Putamen (tissue), 1 donor: ENCODE data around the gene SPDYE16.
"Not testable (repeated sequence)": the region's sequence is repeated elsewhere in the genome, so short reads cannot be mapped to it uniquely, and the experiment has no call there.

Source experiments
- DNase-seq: peaks from one replicate; pipeline ENCODE4 v3.0.0-alpha.2; 2016; ENCODE audit warnings: low spot score

Gene SPDYE16, protein sequence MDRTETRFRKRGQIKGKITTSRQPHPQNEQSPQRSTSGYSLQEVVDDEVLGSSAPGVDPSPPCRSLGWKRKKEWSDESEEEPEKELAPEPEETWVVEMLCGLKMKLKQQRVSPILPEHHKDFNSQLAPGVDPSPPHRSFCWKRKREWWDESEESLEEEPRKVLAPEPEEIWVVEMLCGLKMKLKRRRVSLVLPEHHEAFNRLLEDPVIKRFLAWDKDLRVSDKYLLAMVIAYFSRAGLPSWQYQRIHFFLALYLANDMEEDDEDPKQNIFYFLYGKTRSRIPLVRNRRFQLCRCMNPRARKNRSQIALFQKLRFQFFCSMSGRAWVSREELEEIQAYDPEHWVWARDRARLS

GRCh38 chr7:76543197-76543596 is at the start of gene SPDYE16:
Gene SPDYE16, minus strand, starts transcription at chr7:76543297. Its CDS starts 1,838 bp downstream, at chr7:76541459.
- not testable (repeated sequence) for DNase-seq

- DNase-seq, result not testable (repeated sequence)
Measured at GRCh38 chr7:76592694-76593093, 49.6 kb upstream of the SPDYE16 start.

GRCh38 chr7:76591602-76592304 is 48.7 kb upstream of the SPDYE16 start:
- not testable (repeated sequence) for DNase-seq

DNA sequence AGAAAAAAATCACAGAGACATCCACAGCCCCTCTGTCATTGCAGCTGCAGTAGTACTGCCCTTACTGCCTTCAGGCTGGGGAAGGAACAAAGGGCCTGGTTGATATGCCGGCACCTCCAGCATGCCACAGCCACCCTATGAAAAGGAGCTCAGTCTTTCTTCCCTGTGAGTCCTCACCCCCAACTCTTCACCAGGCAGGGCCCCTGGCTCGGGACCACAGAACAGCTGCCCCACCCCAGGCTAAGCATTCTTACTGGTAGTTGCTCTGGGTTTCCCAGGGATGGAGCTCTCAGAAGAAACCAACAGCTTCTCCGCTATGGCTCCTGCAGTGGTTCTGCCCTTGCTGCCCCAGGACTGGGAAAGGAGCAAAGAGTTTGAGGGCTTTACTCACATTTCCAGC is 47.9 kb upstream of the SPDYE16 start:
- DNase-seq, result not testable (repeated sequence)

DNA sequence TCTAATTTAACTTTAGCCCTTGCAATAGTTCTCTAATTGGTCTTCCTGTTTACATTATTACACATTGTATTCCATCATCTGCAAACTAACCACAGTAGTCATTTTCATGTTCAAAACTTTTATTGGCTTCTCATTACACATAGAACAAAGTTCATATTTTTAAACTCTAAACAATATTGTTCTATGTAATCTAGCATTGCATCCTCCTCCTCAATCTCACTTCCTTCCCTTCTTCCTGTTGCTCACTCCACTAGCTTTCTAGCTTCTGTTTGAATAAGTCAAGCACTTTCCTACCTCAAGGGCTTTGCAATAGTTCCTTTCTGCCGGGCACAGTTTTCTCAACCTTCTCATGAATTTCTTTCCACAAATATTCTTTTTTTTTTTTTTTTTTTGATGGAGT is 45.5 kb upstream of the SPDYE16 start:
- DNase-seq, result not testable (repeated sequence)

DNA sequence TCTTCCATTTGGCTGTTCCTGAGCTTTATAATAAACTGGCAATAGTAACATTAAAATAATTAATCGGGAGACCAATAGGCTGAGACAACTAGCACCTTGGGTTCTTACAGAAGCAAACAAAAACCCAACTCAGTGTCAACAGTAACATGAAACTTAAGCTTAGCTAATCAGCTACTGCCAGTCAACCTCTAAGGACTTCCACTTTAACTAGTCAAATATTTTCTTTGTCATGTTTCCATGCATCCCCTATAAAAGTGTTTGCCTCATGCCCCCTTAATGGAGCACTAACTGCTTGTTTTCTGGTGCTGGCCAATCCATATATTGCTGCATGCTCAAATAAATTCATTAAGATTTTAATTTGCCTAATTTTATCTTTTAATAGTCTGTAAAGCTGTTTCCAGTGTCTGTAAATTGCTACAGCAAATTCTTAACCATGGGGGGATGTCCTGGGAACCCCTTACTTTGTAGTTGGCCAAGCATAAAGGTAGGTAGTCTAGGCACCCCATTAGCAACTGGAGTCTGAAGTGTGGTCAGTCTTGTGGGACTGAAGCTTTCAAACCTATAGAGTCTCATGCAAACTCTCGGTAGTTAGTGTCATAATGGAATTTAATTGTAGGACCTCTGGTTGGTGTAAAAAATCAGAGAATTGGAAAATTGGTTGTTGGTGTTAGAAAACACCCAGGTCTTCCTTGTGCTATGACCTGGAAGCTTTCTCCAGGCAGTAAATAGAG is 43.7 kb upstream of the SPDYE16 start:
- not testable (repeated sequence) for DNase-seq

DNA sequence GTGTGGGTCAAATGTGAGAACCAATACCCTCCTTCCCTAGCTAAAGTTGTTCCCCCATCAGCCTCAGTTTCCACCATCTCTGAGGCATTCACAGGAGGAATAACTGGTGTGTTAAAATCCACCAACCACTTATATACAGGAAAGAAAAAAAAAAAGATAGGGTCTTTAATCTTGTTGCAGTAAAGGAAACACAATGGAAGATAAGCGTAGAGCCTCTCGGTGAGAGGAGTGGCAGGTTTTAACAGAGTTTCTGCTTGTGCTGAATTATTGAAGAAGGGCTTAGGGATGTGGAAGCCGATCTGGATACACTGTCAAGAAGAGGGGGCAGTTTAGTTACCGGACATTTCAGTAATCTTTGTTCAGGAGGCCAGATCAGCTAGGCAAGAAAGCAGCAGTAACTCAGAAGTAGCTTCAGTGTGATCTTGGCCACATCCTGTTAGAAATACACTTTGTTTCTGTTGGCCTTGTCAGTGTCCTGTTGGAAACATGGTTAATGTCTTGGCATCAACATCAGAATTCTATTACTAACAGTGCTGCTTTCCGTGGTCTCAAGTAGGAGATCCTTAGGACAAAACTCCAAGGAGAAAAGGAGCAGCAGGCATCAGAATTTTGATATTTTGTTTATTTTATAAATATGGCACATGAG is 40.7 kb upstream of the SPDYE16 start:
- DNase-seq, result peak; percentile 9

- DNase-seq, result peak; percentile 34
Measured at GRCh38 chr7:76582848-76583631, 39.9 kb upstream of the SPDYE16 start.

DNA sequence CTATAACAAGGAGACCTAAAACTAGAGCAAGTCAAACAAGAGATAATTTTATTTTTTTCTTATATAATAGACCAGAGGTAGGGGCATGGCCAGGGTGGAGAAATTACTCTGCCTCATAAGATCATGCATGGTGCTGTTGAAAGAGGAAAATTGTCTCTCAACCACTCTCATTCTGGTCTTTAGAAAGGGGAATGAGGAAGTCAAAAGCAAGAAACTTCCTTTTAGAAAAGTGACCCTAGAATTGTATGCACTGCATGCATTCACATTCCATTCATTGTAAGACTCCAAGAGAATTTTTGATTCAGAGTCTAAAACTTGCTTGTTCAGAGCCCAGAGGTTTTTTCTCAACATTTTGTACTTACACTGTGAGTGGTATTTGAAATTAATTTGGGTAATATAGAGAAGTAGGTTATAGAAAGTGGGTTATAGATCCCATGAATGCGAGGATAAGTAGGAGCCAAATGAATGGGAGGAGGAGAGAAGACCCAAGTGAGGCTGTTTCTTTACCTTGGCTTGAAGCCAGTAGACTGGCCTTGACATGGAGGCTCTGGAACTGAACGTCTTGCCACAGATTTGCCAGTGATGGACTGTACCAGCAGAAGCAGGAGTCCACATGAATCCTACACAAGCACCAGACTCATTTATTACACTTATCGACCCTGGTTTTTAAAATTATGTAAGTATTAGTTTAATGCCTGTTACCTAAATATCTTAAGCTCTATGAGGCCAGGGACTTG is 33.0 kb upstream of the SPDYE16 start:
- DNase-seq, result not testable (repeated sequence)

DNA sequence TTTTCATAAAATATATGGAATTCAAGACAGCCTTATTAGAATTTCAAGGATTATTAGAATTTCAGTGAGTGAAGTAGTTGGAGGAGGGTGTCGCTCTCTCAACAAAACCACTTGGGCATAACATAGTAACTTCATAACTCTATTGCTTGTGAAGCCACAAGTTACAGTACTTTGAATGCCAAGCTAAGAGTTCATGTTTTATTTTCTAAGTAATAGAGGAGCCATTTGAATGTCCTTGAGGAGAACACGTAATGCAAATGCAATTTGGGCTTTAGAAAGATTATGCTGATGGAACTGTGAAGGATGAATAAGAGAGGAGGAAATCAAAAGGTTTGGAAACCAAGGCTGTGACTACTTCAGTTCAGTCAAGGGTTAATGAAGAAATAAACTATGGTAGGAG is 32.3 kb upstream of the SPDYE16 start:
- not testable (repeated sequence) for DNase-seq

DNA sequence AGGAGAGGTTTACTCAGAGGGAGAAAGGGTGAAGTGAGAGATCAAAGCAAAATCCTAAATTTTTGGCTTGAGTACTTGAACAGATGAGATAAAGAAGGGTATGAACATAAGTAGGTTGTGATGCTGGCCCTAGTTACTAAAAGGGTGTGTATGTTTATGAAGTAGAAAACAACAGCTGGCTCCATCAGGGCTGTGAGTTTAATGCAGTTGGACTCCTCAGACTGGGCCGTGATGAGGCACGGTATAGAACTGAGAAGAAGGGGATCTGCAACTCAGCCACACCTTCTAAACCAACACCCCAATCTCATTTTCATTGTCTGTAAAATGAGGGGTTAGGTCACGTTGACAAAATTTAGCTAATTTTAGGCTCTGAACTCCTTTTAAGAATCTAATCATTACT is 29.2 kb upstream of the SPDYE16 start:
- DNase-seq, result not testable (repeated sequence)

GRCh38 chr7:76570324-76570775 is 27.3 kb upstream of the SPDYE16 start:
- not testable (repeated sequence) for DNase-seq

- not testable (repeated sequence) for DNase-seq
Measured at GRCh38 chr7:76568742-76569141, 25.6 kb upstream of the SPDYE16 start.

GRCh38 chr7:76567753-76568152 is 24.7 kb upstream of the SPDYE16 start:
- not testable (repeated sequence) for DNase-seq

- not testable (repeated sequence) for DNase-seq
Measured at GRCh38 chr7:76567311-76567710, 24.2 kb upstream of the SPDYE16 start.

GRCh38 chr7:76565001-76565400 is 21.9 kb upstream of the SPDYE16 start:
- not testable (repeated sequence) for DNase-seq

DNA sequence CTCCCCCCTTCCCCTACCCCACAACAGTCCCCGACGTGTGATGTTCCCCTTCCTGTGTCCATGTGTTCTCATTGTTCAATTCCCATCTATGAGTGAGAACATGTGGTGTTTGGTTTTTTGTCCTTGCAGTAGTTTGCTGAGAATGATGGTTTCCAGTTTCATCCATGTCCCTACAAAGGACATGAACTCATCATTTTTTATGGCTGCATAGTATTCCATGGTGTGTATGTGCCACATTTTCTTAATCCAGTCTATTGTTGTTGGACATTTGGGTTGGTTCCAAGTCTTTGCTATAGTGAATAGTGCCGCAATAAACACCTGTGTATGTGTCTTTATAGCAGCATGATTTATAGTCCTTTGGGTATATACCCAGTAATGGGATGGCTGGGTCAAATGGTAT is 18.2 kb upstream of the SPDYE16 start:
- not testable (repeated sequence) for DNase-seq

DNA sequence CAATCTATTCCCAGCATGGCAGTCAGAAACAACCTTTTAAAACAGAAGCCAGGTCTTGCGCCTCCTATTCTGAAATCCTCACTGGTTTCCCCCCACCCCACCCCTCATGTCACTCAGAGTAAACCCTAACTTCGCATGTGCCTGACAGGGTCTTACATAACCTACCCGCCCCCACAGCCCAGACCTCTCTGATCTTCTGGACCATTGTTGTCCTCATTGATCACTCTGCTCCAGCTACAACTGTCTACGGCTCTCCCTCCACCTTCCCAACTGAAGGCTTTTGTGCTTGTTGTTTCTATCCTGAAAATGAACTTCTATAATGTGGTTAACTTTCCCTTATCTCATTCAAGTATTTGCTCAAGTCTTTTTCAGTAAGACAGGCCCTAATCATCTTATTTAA is 17.1 kb upstream of the SPDYE16 start:
- DNase-seq, result not testable (repeated sequence)

GRCh38 chr7:76559685-76560084 is 16.6 kb upstream of the SPDYE16 start:
- not testable (repeated sequence) for DNase-seq

DNA sequence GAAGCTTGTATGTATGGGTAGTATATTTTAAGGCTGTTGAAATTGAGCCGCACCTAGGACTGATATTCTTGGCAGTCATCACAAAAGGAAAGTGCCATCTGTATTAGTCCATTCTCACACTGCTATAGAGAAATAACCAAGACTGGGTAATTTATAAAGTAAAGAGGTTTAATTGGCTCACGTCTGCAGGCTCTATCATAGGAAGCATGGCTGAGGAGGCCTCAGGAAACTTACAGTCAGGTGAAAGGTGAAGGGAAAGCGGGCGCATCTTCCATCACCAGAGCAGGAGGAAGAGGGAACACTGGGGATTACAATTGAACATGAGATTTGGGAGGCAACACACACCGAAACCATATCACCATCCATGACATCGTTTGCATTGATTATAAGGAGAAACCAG is 8.9 kb upstream of the SPDYE16 start:
- not testable (repeated sequence) for DNase-seq
